Measurements from ENCODE around the gene MIB1. TPM values are rescaled to one million over a fixed set of nuclear protein-coding genes. Genes with fewer than 3 reads are reported as not detected.
A peak's percentile ranks its signal among the peaks of the same experiment; 100 is the strongest.
"Not testable (repeated sequence)": the region's sequence is repeated elsewhere in the genome, so short reads cannot be mapped to it uniquely, and the experiment has no call there.

The MIB1 gene
- total RNA-seq, 4 donors from 2014 or later: 25.9 to 121 (median 64.1) TPM

DNA sequence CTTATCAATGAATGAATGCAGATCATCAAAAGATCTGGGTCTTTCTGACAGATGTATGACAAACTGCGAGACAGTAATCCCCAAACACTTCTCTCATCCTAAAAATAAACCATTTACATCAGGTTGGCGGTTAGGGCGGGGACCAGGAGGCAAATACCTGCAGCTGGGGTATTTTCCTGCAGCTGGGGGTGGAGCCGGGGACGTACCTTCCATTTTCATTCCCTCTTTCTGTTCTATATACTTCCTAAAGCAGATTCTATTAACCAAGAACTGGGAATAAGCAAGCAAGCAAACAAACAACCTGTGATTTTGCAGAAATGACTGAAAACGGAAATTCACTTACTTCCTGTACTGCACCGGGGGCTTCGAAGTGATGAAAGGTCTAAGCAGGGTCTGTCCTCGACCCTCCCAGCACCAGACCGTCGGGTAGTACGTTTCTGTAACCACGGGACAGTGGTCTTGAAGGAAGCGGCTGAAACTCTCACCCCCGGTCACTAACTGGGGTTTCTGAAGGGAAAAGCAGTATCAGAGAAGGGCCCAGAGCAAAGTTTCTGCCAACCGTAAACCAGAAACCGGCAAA, 37.3 kb upstream of the MIB1 start:
- Histone ChIP-seq H3K4me3 (peak overlapping the region; percentile 46 to 83), H3K27ac (peak overlapping the region; percentile 91 to 92), H3K9me3 (no peaks in the 10 kb centered on the region), H3K36me3 (no peaks in the 10 kb centered on the region), H3K27me3 (no peaks in the 10 kb centered on the region), H3K4me1 (no peaks in the 10 kb centered on the region)
- intact Hi-C loops (cut with DNase I; ENCODE audit: low total_unique reads): no loop called here
- no peak for TF ChIP-seq CTCF (IDR thresholded peaks at IDR 0.05)
- no peak for DNase-seq

DNA sequence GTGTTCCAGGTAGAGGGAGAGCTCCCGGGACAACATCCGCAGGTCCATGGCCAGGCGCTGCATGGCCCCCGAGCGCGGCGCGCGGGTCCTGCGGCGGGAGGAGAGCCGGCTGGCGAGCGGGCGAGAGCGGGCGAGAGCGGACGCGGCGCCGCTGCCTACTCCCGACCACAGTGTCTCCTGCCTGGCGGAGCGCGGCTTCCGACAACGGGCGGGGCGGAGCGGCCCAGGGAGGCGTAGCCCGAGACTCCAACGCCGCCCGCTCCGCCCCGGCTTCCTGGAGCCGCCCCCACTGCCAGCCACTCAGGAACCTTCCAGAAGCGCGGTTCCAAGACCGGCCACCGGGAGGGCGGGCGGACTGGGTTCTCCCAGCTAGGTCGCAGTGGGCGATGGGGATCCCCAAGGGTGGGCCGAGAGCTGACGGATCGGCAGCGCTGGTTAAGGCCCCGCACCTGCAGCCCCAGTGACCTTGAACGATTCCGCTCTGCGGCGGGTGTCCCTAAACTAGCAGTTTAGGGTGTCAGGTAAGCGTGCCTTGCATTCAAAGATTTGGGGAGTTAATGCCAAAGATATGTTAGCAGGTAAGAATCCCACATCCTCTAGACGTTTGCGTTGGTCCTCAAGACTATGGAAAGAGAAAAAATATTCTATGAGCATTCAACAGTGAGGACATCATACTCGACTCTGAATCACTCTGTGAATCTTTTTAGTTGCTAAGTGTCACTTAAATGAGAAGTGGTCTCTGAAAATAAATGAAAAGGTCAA, 35.8 kb upstream of the MIB1 start, which contains the start of gene ABHD3:
Gene ABHD3 (minus strand): TSS at position 172 of the 762 bp plus-strand sequence. CDS start 109 bp downstream, at position 63.
- no peaks in the 10 kb centered on the region for H3K9me3 ChIP-seq
- H3K27ac ChIP-seq: peak within 1 kb of the TSS; percentile 91 to 92
- H3K36me3 ChIP-seq: no peaks in the 10 kb centered on the region
- DNase-seq: peak; percentile 90
- H3K4me1 ChIP-seq: no peaks in the 10 kb centered on the region
- H3K27me3 ChIP-seq: no peaks in the 10 kb centered on the region
- H3K4me3 ChIP-seq: peak within 1 kb of the TSS; percentile 46 to 83
- intact Hi-C loops (cut with DNase I; ENCODE audit: low total_unique reads): no loop called here
- TF ChIP-seq CTCF (IDR thresholded peaks at IDR 0.05) (peak; percentile 33 to 82 (median 57)), POLR2A (IDR thresholded peaks at IDR 0.05) (peak; percentile 94 to 98)

GRCh38 chr18:21706386-21706865, 34.2 kb upstream of the MIB1 start:
- H3K27me3 ChIP-seq: no peaks in the 10 kb centered on the region
- TF ChIP-seq CTCF (IDR thresholded peaks at IDR 0.05) (no peak), POLR2A (IDR thresholded peaks at IDR 0.05) (no peak)
- intact Hi-C loops (cut with DNase I; ENCODE audit: low total_unique reads): no loop called here
- DNase-seq: no peak
- no peak overlapping the region for H3K4me3 ChIP-seq
- no peak overlapping the region for H3K27ac ChIP-seq
- no peaks in the 10 kb centered on the region for H3K4me1 ChIP-seq
- no peaks in the 10 kb centered on the region for H3K9me3 ChIP-seq
- H3K36me3 ChIP-seq: no peaks in the 10 kb centered on the region

GRCh38 chr18:21707130-21707529, 33.5 kb upstream of the MIB1 start:
- H3K4me3 ChIP-seq; DNase-seq; H3K27ac ChIP-seq; H3K4me1 ChIP-seq; H3K9me3 ChIP-seq; H3K36me3 ChIP-seq; intact Hi-C loops (cut with DNase I; ENCODE audit: low total_unique reads); H3K27me3 ChIP-seq: not testable (repeated sequence)

DNA sequence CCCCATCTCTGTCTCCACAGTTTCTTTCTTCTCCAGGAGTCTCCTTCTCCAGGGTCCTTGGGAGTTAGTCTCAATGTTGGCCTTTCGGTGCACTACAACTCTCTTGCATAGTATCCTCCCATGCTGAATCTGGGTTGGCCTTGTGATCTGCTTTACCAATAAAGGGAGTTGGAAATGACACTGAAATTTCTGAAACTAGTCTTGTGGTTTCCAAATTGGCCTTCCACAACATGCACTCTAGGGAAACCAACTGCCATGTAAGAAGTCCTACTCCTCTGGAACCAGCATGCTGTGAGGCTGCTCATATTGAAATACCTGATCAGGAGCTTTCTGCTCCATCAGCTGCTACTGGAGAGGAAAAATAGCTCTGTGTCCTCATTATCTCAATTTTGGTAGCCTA, 26.1 kb upstream of the MIB1 start:
- Histone ChIP-seq H3K27me3 (no peaks in the 10 kb centered on the region), H3K27ac (no peak overlapping the region), H3K9me3 (no peaks in the 10 kb centered on the region), H3K4me1 (no peaks in the 10 kb centered on the region), H3K4me3 (no peak overlapping the region), H3K36me3 (no peaks in the 10 kb centered on the region)
- no peak for DNase-seq
- no peak for TF ChIP-seq POLR2A (IDR thresholded peaks at IDR 0.05)
- no peak for TF ChIP-seq CTCF (IDR thresholded peaks at IDR 0.05)
- intact Hi-C loops (cut with DNase I; ENCODE audit: low total_unique reads): no loop called here
